HCT116 (cell line): Measurements from ENCODE around the gene TATDN2. TPM values are rescaled to one million over a fixed set of nuclear protein-coding genes. Genes with fewer than 3 reads are reported as not detected.

Experiments used
- ATAC-seq: fragments of 200-7000 bp; cut with Tn5 transposase; 2 replicates; pipeline ENCODE4 v1.9.1; 2020; ENCODE audit warnings: mild to moderate bottlenecking, moderate library complexity
- BruUV-seq: library from RNA; stranded (reverse); fragments of 400-500 nt; replicated peaks from 2 replicates; lab custom pipeline; 2021; lab: Mats Ljungman, UMichigan
- CTCF ChIA-PET: fragments of 300-600 bp; sonication (Branson Sonifier 250); formaldehyde crosslinking; loops from one replicate; lab custom pipeline; 2021; ENCODE audit warnings: antibody characterized with exemption; lab: Charles Lee
- POLR2A ChIA-PET: fragments of 300-600, 350-600 bp; sonication (Branson Sonifier 250); formaldehyde crosslinking; loops from one replicate; lab custom pipeline; 2021; ENCODE audit warnings: antibody characterized with exemption; lab: Charles Lee
- RAD21 ChIA-PET, 2 experiments: fragments of 300-600 bp; sonication (Branson Sonifier 250); formaldehyde crosslinking; loops; one replicate each; lab custom pipeline; 2023; ENCODE audit warnings: low total read pairs in 2 of 2; ENCODE audit not compliant: uncharacterized antibody in 2 of 2, unreplicated experiment in 2 of 2, low non-redundant PET in 1 of 2; lab: Charles Lee
- DNase-seq: peaks from one replicate; pipeline ENCODE4 v3.0.0-alpha.2; 2010; ENCODE audit warnings: low read depth, low spot score
- H2AFZ ChIP-seq: fragments of 200-600 bp; shearing (Covaris generic), sonication (generic); 2 replicates; pipeline ENCODE4 v1.6.1; 2017; ENCODE audit warnings: low read depth, mixed run types, mixed read lengths, antibody characterized with exemption, low read length; ENCODE audit not compliant: poor library complexity, severe bottlenecking
- H3K27ac ChIP-seq: 2 replicates; pipeline ENCODE4 v1.5.1; 2012; ENCODE audit warnings: low read depth, low read length
- H3K27me3 ChIP-seq: fragments of 200-600 bp; sonication (generic); 2 replicates; pipeline ENCODE4 v1.6.1; 2016; ENCODE audit warnings: mixed run types, low read length, mixed read lengths; ENCODE audit not compliant: insufficient read depth
- H3K36me3 ChIP-seq, 2 experiments: fragments of 200-500 bp in 1 of 2; fragments of 200-600 bp in 1 of 2; sonication (Bioruptor generic) in 1 of 2; sonication (generic) in 1 of 2; 2 replicates each; pipeline versions ENCODE4 v1.5.1 to v1.6.1; 2014 to 2016; ENCODE audit warnings: low read length in 2 of 2, inconsistent platforms in 1 of 2, mixed read lengths in 1 of 2, mixed run types in 1 of 2; ENCODE audit not compliant: insufficient read depth in 2 of 2, control insufficient read depth in 1 of 2
- H3K4me1 ChIP-seq, 2 experiments: fragments of 200-600 bp in 1 of 2; sonication (generic) in 1 of 2; 2 replicates each; pipeline versions ENCODE4 v1.5.1 to v1.6.1; 2012 to 2017; ENCODE audit warnings: low read length in 2 of 2, inconsistent platforms in 1 of 2, mild to moderate bottlenecking in 1 of 2, mixed read lengths in 1 of 2, mixed run types in 1 of 2, moderate library complexity in 1 of 2; ENCODE audit not compliant: insufficient read depth in 2 of 2, control insufficient read depth in 1 of 2
- H3K4me2 ChIP-seq: fragments of 200-600 bp; sonication (generic); 2 replicates; pipeline ENCODE4 v1.6.1; 2017; ENCODE audit warnings: mixed run types, low read length, mixed read lengths
- H3K4me3 ChIP-seq, 2 experiments: fragments of 200-600 bp in 1 of 2; sonication (generic) in 1 of 2; replicated peaks in 1 of 2; 2 replicates each; pipeline ENCODE4 v1.5.1; 2011 to 2016; ENCODE audit warnings: low read length in 2 of 2, control low read depth in 1 of 2, low read depth in 1 of 2, mild to moderate bottlenecking in 1 of 2, mixed read lengths in 1 of 2, mixed run types in 1 of 2
- H3K79me2 ChIP-seq: fragments of 200-600 bp; sonication (generic); 2 replicates; pipeline ENCODE4 v1.6.1; 2017; ENCODE audit warnings: mild to moderate bottlenecking, mixed run types, low read length, moderate library complexity, mixed read lengths; ENCODE audit not compliant: insufficient read depth
- H3K9ac ChIP-seq: fragments of 200-600 bp; sonication (generic); 2 replicates; pipeline ENCODE4 v1.6.1; 2016; ENCODE audit warnings: low read length, mixed read lengths
- H3K9me2 ChIP-seq: fragments of 200-600 bp; sonication (generic), shearing (Covaris generic); 2 replicates; pipeline ENCODE4 v1.6.1; 2017; ENCODE audit warnings: mixed run types, mild to moderate bottlenecking, moderate library complexity; ENCODE audit not compliant: insufficient read depth
- H3K9me3 ChIP-seq, 2 experiments: fragments of 200-500 bp in 1 of 2; fragments of 200-600 bp in 1 of 2; sonication (Bioruptor generic) in 1 of 2; sonication (generic) in 1 of 2; 2 replicates each; pipeline ENCODE4 v1.6.1; 2014 to 2017; ENCODE audit warnings: low read length in 2 of 2, mixed read lengths in 2 of 2, inconsistent platforms in 1 of 2, low read depth in 1 of 2, mild to moderate bottlenecking in 1 of 2, mixed run types in 1 of 2, moderate library complexity in 1 of 2; ENCODE audit not compliant: control insufficient read depth in 1 of 2, insufficient read depth in 1 of 2
- H4K20me1 ChIP-seq: fragments of 200-600 bp; sonication (generic), shearing (Covaris generic); 2 replicates; pipeline ENCODE4 v1.6.1; 2017; ENCODE audit warnings: mixed run types, mild to moderate bottlenecking, moderate library complexity; ENCODE audit not compliant: insufficient read depth
- CBX3 ChIP-seq: IDR thresholded peaks from 2 replicates; pipeline ENCODE4 v1.6.1; 2012; ENCODE audit warnings: low read depth
- CEBPB ChIP-seq: IDR thresholded peaks from 2 replicates; pipeline ENCODE4 v1.6.1; 2012; ENCODE audit warnings: low read depth
- EZH2phosphoT487 ChIP-seq: fragments of 200-600 bp; IDR thresholded peaks from 2 replicates; pipeline ENCODE4 v1.6.1; 2018; ENCODE audit warnings: antibody characterized with exemption, borderline replicate concordance
- POLR2AphosphoS5 ChIP-seq: IDR thresholded peaks from 2 replicates; pipeline ENCODE4 v1.6.1; 2011; ENCODE audit warnings: mild to moderate bottlenecking, low read depth, low read length, moderate library complexity
- SIN3A ChIP-seq: IDR thresholded peaks from 2 replicates; pipeline ENCODE4 v1.6.1; 2012; ENCODE audit warnings: low read depth
- SP1 ChIP-seq: IDR thresholded peaks from 2 replicates; pipeline ENCODE4 v1.6.1; 2012; ENCODE audit warnings: low read depth
- SRF ChIP-seq: IDR thresholded peaks from 2 replicates; pipeline ENCODE4 v1.6.1; 2012; ENCODE audit warnings: low read depth
- TCF7L2 ChIP-seq: IDR thresholded peaks from 2 replicates; pipeline ENCODE4 v1.7.0; 2011; ENCODE audit warnings: borderline replicate concordance, inconsistent platforms; ENCODE audit not compliant: insufficient read depth, insufficient read length; ENCODE audit errors: extremely low read depth
- ZFX ChIP-seq: fragments of 450-650 bp; IDR thresholded peaks from 2 replicates; pipeline ENCODE4 v1.6.1; 2017
- ZNF274 ChIP-seq: fragments of 200-500 bp; sonication (Bioruptor generic); IDR thresholded peaks from 2 replicates; pipeline ENCODE4 v1.6.1; 2014; ENCODE audit warnings: mild to moderate bottlenecking, low read depth, low read length, inconsistent platforms
- intact Hi-C: fragments of 100-400 bp; cut with micrococcal nuclease; formaldehyde crosslinking; loops from 2 replicates; pipeline ENCODE4 v1.10.0; 2022
- total RNA-seq: library from RNA; stranded (reverse); gene quantifications from one replicate; pipeline ENCODE4 v1.2.1, GENCODE V29; 2021; ENCODE audit not compliant: unreplicated experiment
- TF ChIP-seq, protein P1 (sequence below): IDR thresholded peaks from 2 replicates; pipeline ENCODE4 v1.6.1; 2011; ENCODE audit warnings: mild to moderate bottlenecking, low read length, moderate library complexity; ENCODE audit not compliant: insufficient replicate concordance; ENCODE audit errors: extremely low read depth
- TF ChIP-seq, protein P2 (sequence below): IDR thresholded peaks from 2 replicates; pipeline ENCODE4 v1.6.1; 2012; ENCODE audit warnings: low read depth
- TF ChIP-seq, protein P3 (sequence below): IDR thresholded peaks from 2 replicates; pipeline ENCODE4 v1.6.1; 2012

Gene TATDN2
- total RNA-seq, 1 experiment from 2014 or later: 26.8 TPM

DNA sequence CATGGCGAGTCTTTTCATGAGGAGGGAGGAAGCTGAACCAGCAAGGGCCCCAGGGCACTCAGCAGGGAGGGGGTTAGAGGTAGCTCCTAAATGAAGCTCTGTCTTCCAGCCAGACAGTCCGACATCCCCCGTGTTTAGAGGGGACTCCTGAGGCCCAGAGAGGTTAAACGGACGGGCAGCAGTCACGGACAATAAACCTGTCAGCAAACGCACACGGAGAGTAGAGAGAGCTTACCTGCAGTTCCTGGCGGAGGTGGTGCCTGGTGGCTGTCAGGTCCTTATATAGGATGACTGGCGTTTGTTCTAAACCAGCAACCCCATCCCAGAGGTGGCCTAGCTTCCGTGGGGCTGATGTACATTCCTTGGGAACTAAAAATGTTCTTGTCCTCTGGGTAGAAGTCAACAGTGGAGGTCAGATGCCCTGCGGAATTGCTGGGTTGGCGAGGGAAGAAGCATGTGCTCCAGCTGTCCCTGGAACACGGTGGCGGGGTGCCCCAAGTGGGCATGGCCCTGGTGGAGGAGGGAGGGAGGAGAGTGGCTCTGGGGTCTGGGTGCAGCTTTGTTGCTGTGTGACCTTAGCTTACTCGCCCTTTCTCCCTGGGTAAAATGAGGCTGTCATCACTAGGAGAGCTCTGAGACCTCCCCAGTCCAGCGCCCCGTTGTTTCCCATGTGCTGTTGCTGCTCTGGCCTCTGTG, 42.4 kb downstream of the TATDN2 start:
- H3K36me3 ChIP-seq: peaks cover 8% of the 10 kb centered on the region in 2 experiments; a peak in 1 of 4 replicates
- BruUV-seq: no TSS peak
- H3K79me2 ChIP-seq: no peaks in the 10 kb centered on the region
- intact Hi-C loops: no loop called here
- no peaks in the 10 kb centered on the region for H3K9me2 ChIP-seq
- H3K27ac ChIP-seq: no peak overlapping the region
- H3K4me2 ChIP-seq: no peak overlapping the region
- no peak for ATAC-seq
- no peak for DNase-seq
- H4K20me1 ChIP-seq: no peaks in the 10 kb centered on the region
- H3K4me1 ChIP-seq: peaks cover 0 to 9% of the 10 kb centered on the region in 2 experiments; a peak in 2 of 4 replicates
- ChIA-PET RAD21 (interaction anchor here in 1 of 2 experiments (0.6 kb wide), 1 partner anchor 295 kb away, joined by 3 read pairs; no protein-coding TSS in a partner anchor), CTCF (no interaction called here), POLR2A (no interaction called here)
- TF ChIP-seq SRF: no peak
- TF ChIP-seq TCF7L2: no peak
- TF ChIP-seq ZFX: no peak
- TF ChIP-seq SP1: no peak
- no peak for TF ChIP-seq EZH2phosphoT487
- no peak for TF ChIP-seq SIN3A
- TF ChIP-seq, protein P1, sequence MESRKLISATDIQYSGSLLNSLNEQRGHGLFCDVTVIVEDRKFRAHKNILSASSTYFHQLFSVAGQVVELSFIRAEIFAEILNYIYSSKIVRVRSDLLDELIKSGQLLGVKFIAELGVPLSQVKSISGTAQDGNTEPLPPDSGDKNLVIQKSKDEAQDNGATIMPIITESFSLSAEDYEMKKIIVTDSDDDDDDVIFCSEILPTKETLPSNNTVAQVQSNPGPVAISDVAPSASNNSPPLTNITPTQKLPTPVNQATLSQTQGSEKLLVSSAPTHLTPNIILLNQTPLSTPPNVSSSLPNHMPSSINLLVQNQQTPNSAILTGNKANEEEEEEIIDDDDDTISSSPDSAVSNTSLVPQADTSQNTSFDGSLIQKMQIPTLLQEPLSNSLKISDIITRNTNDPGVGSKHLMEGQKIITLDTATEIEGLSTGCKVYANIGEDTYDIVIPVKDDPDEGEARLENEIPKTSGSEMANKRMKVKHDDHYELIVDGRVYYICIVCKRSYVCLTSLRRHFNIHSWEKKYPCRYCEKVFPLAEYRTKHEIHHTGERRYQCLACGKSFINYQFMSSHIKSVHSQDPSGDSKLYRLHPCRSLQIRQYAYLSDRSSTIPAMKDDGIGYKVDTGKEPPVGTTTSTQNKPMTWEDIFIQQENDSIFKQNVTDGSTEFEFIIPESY: no peak
- TF ChIP-seq, protein P2, sequence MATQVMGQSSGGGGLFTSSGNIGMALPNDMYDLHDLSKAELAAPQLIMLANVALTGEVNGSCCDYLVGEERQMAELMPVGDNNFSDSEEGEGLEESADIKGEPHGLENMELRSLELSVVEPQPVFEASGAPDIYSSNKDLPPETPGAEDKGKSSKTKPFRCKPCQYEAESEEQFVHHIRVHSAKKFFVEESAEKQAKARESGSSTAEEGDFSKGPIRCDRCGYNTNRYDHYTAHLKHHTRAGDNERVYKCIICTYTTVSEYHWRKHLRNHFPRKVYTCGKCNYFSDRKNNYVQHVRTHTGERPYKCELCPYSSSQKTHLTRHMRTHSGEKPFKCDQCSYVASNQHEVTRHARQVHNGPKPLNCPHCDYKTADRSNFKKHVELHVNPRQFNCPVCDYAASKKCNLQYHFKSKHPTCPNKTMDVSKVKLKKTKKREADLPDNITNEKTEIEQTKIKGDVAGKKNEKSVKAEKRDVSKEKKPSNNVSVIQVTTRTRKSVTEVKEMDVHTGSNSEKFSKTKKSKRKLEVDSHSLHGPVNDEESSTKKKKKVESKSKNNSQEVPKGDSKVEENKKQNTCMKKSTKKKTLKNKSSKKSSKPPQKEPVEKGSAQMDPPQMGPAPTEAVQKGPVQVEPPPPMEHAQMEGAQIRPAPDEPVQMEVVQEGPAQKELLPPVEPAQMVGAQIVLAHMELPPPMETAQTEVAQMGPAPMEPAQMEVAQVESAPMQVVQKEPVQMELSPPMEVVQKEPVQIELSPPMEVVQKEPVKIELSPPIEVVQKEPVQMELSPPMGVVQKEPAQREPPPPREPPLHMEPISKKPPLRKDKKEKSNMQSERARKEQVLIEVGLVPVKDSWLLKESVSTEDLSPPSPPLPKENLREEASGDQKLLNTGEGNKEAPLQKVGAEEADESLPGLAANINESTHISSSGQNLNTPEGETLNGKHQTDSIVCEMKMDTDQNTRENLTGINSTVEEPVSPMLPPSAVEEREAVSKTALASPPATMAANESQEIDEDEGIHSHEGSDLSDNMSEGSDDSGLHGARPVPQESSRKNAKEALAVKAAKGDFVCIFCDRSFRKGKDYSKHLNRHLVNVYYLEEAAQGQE: no peak
- TF ChIP-seq ZNF274: no peak
- no peak for TF ChIP-seq CEBPB
- TF ChIP-seq, protein P3, sequence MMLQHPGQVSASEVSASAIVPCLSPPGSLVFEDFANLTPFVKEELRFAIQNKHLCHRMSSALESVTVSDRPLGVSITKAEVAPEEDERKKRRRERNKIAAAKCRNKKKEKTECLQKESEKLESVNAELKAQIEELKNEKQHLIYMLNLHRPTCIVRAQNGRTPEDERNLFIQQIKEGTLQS: no peak
- no peak for TF ChIP-seq CBX3
- no peak for TF ChIP-seq POLR2AphosphoS5
- H3K9me3 ChIP-seq: no peaks in the 10 kb centered on the region
- H2AFZ ChIP-seq: no peak overlapping the region
- H3K4me3 ChIP-seq: no peak overlapping the region
- no peak overlapping the region for H3K9ac ChIP-seq
- no peaks in the 10 kb centered on the region for H3K27me3 ChIP-seq
